ENCODE data around the gene PURA.

GRCh38 chr5:140073296-140073695 is 40.6 kb upstream of the PURA start:
- TF ChIP-seq CTCF (conservative IDR thresholded peaks at IDR 0.05; ENCODE audit: low read depth, low read length) = peak; percentile 74
- TF ChIP-seq EZH2 (IDR thresholded peaks at IDR 0.05; ENCODE audit: borderline replicate concordance, low read depth, low read length, poor library complexity, severe bottlenecking) = no peak

Measured in A673 (cell line).